Brain microvascular endothelial cell (primary cell): ENCODE measurements around the gene HES1.

Experiments used
- DNase-seq: peaks from one replicate; pipeline ENCODE4 v3.0.0-alpha.2; 2020
- H3K27ac ChIP-seq: fragments of 250-450 bp; sonication (Bioruptor Pico); 2 replicates; pipeline ENCODE4 v1.5.1; 2020; ENCODE audit warnings: mild to moderate bottlenecking, moderate library complexity
- H3K27me3 ChIP-seq: fragments of 250-450 bp; sonication (Bioruptor Pico); replicated peaks from 2 replicates; pipeline ENCODE4 v1.5.1; 2020; ENCODE audit warnings: mild to moderate bottlenecking
- H3K36me3 ChIP-seq: fragments of 250-450 bp; sonication (Bioruptor Pico); replicated peaks from 2 replicates; pipeline ENCODE4 v1.5.1; 2020; ENCODE audit warnings: mild to moderate bottlenecking
- H3K4me3 ChIP-seq: 2 replicates; pipeline ENCODE4 v1.5.1; 2011; ENCODE audit warnings: low read depth, mild to moderate bottlenecking, control low read depth, low read length, moderate library complexity
- in situ Hi-C: cut with HindIII; loops from 2 replicates; pipeline ENCODE4 v1.10.0; 2017; ENCODE audit warnings: low sequenced_read_pairs, low pct_ligation_motif_present
- TF ChIP-seq, protein P1 (sequence below): IDR thresholded peaks from 2 replicates; pipeline ENCODE4 v1.5.1; 2011; ENCODE audit warnings: low read depth, mild to moderate bottlenecking, moderate library complexity, low read length, control low read depth, inconsistent platforms; ENCODE audit errors: missing control alignments

HES1 gene

DNA sequence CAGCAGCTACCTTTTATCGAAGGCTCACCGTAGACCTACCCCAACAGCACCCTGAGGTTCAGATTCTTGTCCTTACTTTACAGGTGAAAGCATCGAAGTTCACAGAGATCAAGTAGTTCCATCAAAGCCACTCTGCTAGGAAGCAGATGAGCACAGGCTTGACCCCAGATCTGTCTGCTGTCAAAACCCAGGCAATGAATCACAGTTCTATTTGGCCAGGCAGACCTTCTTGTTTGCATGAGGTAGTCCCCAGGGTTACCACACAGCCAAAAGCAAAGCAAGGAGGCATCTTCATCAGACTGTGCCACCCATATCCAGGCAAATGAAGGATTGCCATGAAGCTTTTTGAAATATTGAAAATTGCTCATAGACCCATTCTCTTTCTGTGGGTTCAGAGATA, 33.0 kb downstream of the HES1 start:
- peaks cover 60% of the 10 kb centered on the region for H3K27me3 ChIP-seq
- in situ Hi-C loops: no loop called here
- H3K4me3 ChIP-seq: no peak overlapping the region
- DNase-seq: no peak
- TF ChIP-seq, protein P1, sequence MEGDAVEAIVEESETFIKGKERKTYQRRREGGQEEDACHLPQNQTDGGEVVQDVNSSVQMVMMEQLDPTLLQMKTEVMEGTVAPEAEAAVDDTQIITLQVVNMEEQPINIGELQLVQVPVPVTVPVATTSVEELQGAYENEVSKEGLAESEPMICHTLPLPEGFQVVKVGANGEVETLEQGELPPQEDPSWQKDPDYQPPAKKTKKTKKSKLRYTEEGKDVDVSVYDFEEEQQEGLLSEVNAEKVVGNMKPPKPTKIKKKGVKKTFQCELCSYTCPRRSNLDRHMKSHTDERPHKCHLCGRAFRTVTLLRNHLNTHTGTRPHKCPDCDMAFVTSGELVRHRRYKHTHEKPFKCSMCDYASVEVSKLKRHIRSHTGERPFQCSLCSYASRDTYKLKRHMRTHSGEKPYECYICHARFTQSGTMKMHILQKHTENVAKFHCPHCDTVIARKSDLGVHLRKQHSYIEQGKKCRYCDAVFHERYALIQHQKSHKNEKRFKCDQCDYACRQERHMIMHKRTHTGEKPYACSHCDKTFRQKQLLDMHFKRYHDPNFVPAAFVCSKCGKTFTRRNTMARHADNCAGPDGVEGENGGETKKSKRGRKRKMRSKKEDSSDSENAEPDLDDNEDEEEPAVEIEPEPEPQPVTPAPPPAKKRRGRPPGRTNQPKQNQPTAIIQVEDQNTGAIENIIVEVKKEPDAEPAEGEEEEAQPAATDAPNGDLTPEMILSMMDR: no peak
- H3K36me3 ChIP-seq: no peaks in the 10 kb centered on the region
- H3K27ac ChIP-seq: no peak overlapping the region

DNA sequence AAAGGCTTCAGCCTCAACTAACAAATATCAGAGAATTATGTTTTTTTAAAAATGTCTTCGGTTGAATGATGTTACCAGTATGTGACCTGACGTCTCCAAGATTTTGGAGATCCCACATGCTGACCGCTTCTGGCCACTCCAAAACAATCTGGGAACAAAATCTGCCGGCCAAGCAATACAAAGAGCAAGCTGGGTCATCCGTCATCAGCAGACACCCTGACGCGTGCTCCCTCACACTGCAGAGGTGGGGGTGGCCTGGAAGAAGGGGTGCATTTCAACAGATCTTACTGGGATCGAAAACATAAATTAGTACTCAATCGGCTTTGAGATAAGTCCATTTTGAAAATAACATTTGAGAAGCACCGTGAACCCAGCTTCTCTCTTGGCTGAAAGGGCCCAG, 33.6 kb downstream of the HES1 start:
- H3K36me3 ChIP-seq: no peaks in the 10 kb centered on the region
- H3K27me3 ChIP-seq: peaks cover 58% of the 10 kb centered on the region
- no peak for DNase-seq
- in situ Hi-C loops: no loop called here
- H3K27ac ChIP-seq: no peak overlapping the region
- H3K4me3 ChIP-seq: no peak overlapping the region
- TF ChIP-seq, protein P1: no peak

DNA sequence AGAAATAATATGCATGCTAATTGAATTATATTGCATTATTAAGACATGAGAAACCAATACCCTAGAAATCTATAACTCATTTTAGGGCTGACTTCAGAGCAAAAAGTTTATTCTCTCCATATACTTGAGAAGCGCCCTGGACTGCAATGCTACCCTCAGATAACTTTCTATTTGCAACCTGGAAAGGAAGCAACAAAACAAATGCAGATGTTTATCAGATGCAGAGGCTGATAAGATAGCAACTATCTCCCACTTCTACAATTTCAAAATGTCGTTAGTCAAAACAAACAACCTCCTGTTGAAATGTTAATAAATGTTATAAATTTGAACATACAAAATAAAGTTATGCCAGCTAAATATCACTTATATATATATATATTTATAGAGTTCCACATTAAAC, 34.8 kb downstream of the HES1 start:
- no peak for DNase-seq
- Histone ChIP-seq H3K4me3 (no peak overlapping the region), H3K27ac (no peak overlapping the region), H3K27me3 (peaks cover 57% of the 10 kb centered on the region), H3K36me3 (no peaks in the 10 kb centered on the region)
- TF ChIP-seq, protein P1: no peak
- in situ Hi-C loops: no loop called here

DNA sequence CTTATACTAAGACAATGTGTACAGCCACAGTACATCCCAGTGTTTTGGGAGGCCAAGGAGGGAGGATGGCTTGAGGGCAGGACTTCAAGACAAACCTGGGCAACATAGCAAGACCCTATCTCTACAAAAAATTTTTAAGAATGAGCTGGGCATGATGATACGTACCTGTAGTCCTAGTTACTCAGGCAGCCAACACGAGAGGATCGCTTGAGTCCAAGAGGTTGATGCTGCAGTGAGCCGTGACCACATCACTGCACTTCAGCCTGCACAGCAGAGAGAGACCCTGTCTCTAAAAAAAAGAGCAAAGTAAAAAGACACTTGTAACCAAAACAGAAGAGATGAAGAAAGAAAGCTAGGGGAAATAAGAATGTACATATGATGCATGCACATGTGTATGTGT, 38.5 kb downstream of the HES1 start:
- Histone ChIP-seq H3K36me3 (no peaks in the 10 kb centered on the region), H3K27me3 (peaks cover 47% of the 10 kb centered on the region), H3K27ac (no peak overlapping the region), H3K4me3 (no peak overlapping the region)
- no peak for DNase-seq
- TF ChIP-seq, protein P1: no peak
- in situ Hi-C loops: no loop called here

DNA sequence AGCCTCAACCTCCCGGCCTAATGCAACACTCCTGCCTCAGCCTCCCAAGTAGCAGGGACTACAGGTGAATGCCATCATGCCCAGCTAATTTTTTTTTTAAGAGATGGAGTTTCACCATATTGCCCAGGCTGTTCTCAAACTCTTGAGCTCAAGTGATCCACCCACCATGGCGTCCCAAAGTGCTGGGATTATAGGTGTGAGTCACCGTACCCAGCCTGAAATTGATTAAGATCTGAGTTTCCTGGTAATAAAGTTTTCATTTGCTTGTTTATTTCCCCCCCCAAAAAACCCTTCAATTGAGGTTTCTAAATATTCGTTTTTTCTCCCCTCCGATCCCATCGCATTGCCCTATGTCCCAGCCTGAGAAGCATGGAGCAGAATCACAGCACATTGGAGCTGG, 39.0 kb downstream of the HES1 start:
- Histone ChIP-seq H3K36me3 (no peaks in the 10 kb centered on the region), H3K27me3 (peaks cover 42% of the 10 kb centered on the region), H3K27ac (no peak overlapping the region), H3K4me3 (no peak overlapping the region)
- DNase-seq: no peak
- TF ChIP-seq, protein P1: no peak
- in situ Hi-C loops: no loop called here

DNA sequence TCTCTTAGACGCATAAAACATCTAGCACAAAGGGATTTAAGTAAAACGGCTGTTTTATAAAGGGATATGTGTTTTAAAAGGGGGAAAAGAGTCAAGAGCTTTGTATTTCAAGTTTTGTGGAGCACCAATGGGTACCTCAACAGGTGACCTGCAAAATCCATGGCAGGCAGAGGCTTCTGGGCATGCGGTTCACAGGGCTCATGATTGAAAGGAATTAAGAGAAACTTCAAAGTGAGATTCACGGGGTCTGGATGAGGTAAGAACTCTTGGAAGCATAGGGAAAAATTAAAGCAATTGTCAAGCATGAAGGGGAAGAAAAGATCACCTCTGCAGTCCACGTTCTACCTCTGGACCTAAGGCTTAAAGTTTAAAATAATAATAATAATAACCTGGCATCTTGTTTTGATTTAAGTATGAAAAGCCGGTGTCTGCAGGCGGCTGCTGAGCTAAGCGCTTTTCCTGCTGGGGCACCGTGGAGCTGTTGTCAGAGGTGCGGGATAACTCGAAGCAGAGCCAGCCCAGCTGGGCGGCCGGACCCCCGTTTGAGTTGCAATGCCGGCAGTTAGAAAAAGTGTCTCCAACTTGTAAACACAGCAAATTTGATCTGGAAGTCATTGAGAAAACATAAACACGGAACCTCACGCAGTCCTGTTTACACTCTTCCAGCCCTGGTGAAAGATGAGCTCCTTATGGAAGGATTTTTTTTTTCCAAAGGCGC, 40.5 kb downstream of the HES1 start:
- Histone ChIP-seq H3K27ac (no peak overlapping the region), H3K27me3 (peaks cover 34% of the 10 kb centered on the region), H3K4me3 (no peak overlapping the region), H3K36me3 (no peaks in the 10 kb centered on the region)
- in situ Hi-C loops: no loop called here
- DNase-seq: no peak
- TF ChIP-seq, protein P1: no peak
